Measurements from ENCODE around the gene SLC2A4RG. TPM values are rescaled to one million over a fixed set of nuclear protein-coding genes. Genes with fewer than 3 reads are reported as not detected.

Gene SLC2A4RG
- total and polyA plus RNA-seq, 2 of the 13 experiments (the other 11 are each of a cell fraction or from before 2014, with no cell fraction given): 91.4 to 95.9 TPM

- TF ChIP-seq RERE (CRISPR knock-in tag; IDR thresholded peaks at IDR 0.05; ENCODE audit: low read depth) (no peak), SNAPC4 (CRISPR knock-in tag; IDR thresholded peaks at IDR 0.05) (no peak; the same call in 1 of the 2 replicates), POGZ (CRISPR knock-in tag; IDR thresholded peaks at IDR 0.05) (no peak), NFKB2 (CRISPR knock-in tag; IDR thresholded peaks at IDR 0.05; ENCODE audit: borderline replicate concordance) (no peak; the same call in 1 of the 2 replicates), HOMEZ (CRISPR knock-in tag; IDR thresholded peaks at IDR 0.05; ENCODE audit: low read depth) (0 out of 2 replicates have a peak, but pooled peaks have one; percentile 9), CEBPG (CRISPR knock-in tag; IDR thresholded peaks at IDR 0.05) (0 out of 2 replicates have a peak, but pooled peaks have one; percentile 1), ZNF781 (CRISPR knock-in tag; IDR thresholded peaks at IDR 0.05; ENCODE audit: borderline replicate concordance, not compliant biosample characterization) (no peak), CENPT (CRISPR knock-in tag; IDR thresholded peaks at IDR 0.05; ENCODE audit: low read depth) (no peak), ZNF317 (CRISPR knock-in tag; IDR thresholded peaks at IDR 0.05) (no peak), FOXO1 (CRISPR knock-in tag; IDR thresholded peaks at IDR 0.05) (no peak; the same call in 1 of the 2 replicates), HES4 (CRISPR knock-in tag; IDR thresholded peaks at IDR 0.05; ENCODE audit: borderline replicate concordance) (no peak), ISL2 (CRISPR knock-in tag; IDR thresholded peaks at IDR 0.05) (no peak; the same call in 1 of the 2 replicates)
- TF ChIP-seq, protein P1, sequence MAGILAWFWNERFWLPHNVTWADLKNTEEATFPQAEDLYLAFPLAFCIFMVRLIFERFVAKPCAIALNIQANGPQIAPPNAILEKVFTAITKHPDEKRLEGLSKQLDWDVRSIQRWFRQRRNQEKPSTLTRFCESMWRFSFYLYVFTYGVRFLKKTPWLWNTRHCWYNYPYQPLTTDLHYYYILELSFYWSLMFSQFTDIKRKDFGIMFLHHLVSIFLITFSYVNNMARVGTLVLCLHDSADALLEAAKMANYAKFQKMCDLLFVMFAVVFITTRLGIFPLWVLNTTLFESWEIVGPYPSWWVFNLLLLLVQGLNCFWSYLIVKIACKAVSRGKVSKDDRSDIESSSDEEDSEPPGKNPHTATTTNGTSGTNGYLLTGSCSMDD (CRISPR knock-in tag; IDR thresholded peaks at IDR 0.05): no peak; the same call in 1 of the 2 replicates
Measured at GRCh38 chr20:63736893-63737694, 2.5 kb upstream of the SLC2A4RG start (continued).

All from HepG2 (cell line).